OCI-LY3 (cell line): ENCODE data around the gene WDR46.

Source experiments
- EZH2phosphoT487 ChIP-seq: fragments of 200-600 bp; shearing (Covaris generic); IDR thresholded peaks from 2 replicates; pipeline ENCODE4 v1.6.1; 2018; ENCODE audit warnings: antibody characterized with exemption, mixed run types, low read depth
- TF ChIP-seq, protein P1 (sequence below): fragments of 200-600, 300-600 bp; sonication (generic); IDR thresholded peaks from 2 replicates; pipeline ENCODE4 v1.5.1; 2014; ENCODE audit warnings: antibody characterized with exemption, low read length, low read depth

DNA sequence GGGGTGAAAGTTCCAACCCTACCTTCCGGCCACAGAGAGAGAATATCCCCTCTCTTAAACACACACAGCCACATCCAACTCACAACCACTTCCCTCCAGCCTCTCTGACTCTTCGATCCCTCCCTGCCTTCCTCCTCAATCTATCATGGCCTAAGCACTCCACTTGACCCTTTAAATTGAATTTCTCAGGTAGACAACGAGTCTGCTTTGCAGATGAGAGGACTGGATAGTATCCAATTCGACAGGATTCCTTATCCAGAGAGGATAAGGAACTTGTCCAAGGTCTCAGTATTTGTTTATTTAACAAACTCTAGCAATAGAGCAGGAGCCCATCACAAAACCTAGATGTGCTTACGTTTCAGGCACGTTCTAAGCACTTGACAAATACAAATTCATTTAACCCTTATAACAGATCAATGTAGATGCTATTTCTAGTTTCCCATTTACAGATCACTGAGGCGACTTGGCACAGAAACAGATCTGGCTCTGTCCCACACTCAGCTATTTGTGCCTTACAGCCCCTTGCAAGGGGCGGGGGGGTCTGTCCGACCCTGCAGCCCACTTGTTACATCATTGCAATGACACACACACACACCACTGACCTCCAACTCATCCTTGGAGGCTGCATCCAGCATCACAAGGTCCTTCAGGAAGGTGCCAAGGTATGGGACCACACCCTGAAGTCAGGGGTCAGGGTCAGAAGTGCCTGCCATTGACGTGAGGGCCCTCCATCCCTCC, 5.2 kb upstream of the WDR46 start:
- TF ChIP-seq, protein P1, sequence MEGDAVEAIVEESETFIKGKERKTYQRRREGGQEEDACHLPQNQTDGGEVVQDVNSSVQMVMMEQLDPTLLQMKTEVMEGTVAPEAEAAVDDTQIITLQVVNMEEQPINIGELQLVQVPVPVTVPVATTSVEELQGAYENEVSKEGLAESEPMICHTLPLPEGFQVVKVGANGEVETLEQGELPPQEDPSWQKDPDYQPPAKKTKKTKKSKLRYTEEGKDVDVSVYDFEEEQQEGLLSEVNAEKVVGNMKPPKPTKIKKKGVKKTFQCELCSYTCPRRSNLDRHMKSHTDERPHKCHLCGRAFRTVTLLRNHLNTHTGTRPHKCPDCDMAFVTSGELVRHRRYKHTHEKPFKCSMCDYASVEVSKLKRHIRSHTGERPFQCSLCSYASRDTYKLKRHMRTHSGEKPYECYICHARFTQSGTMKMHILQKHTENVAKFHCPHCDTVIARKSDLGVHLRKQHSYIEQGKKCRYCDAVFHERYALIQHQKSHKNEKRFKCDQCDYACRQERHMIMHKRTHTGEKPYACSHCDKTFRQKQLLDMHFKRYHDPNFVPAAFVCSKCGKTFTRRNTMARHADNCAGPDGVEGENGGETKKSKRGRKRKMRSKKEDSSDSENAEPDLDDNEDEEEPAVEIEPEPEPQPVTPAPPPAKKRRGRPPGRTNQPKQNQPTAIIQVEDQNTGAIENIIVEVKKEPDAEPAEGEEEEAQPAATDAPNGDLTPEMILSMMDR: no peak
- no peak for TF ChIP-seq EZH2phosphoT487
